DND-41 (cell line): ENCODE results near the gene CC2D2B.

ENCODE experiments used
- CTCF ChIP-seq: IDR thresholded peaks from 2 replicates; pipeline ENCODE4 v1.5.1; 2012; ENCODE audit warnings: borderline replicate concordance, low read length, moderate library complexity, mild to moderate bottlenecking; ENCODE audit not compliant: poor library complexity, severe bottlenecking; ENCODE audit errors: extremely low read depth
- EZH2 ChIP-seq: IDR thresholded peaks from 3 replicates; pipeline ENCODE4 v1.6.1; 2012; ENCODE audit warnings: borderline replicate concordance, low read depth, mild to moderate bottlenecking, moderate library complexity, low read length, inconsistent platforms; ENCODE audit not compliant: severe bottlenecking

- TF ChIP-seq CTCF (no peak), EZH2 (no peak)
Observed at GRCh38 chr10:96082153-96082552, 174.4 kb downstream of the CC2D2B start.
